Stimulated activated CD8-positive, alpha-beta memory T cell treated with anti-CD3 and anti-CD28 coated beads, Interleukin-2, amount 100 ng/mL, for 48 hours (primary cell): ENCODE results near the gene PTTG1IP.
"Not testable (repeated sequence)": the region's sequence is repeated elsewhere in the genome, so short reads cannot be mapped to it uniquely, and the experiment has no call there.

Source experiments
- DNase-seq, 2 donors: peaks; one replicate each; pipeline ENCODE4 v3.0.0-alpha.2; 2020; ENCODE audit warnings: low read depth in 2 of 2

PTTG1IP gene

GRCh38 chr21:44873356-44874239 is at the start of gene PTTG1IP:
PTTG1IP (minus strand) TSS chr21:44873690; CDS start chr21:44873616, 74 bp downstream.
- peak; percentile 99 to 100 for DNase-seq

- no peak for DNase-seq
Measured at GRCh38 chr21:44921928-44922327, 48.4 kb upstream of the PTTG1IP start.

- DNase-seq, result peak; percentile 62 to 64
Measured at GRCh38 chr21:44920694-44921604, 47.5 kb upstream of the PTTG1IP start, which contains the start of gene ITGB2. ITGB2 (minus strand) TSS chr21:44920899; CDS start chr21:44910782, 10,117 bp downstream.

GRCh38 chr21:44919913-44920693 is 46.6 kb upstream of the PTTG1IP start:
- no peak for DNase-seq

- DNase-seq, result no peak
Measured at GRCh38 chr21:44919111-44919912, 45.8 kb upstream of the PTTG1IP start.

GRCh38 chr21:44918581-44919033 is 45.1 kb upstream of the PTTG1IP start:
- no peak for DNase-seq

GRCh38 chr21:44918107-44918470 is 44.6 kb upstream of the PTTG1IP start:
- DNase-seq, result no peak

GRCh38 chr21:44917446-44918106 is 44.1 kb upstream of the PTTG1IP start:
- no peak for DNase-seq

GRCh38 chr21:44916965-44917364 is 43.5 kb upstream of the PTTG1IP start:
- DNase-seq, result no peak

- DNase-seq, result peak in 1 of 2 donors; percentile 57
Measured at GRCh38 chr21:44914176-44914874, 40.8 kb upstream of the PTTG1IP start.

GRCh38 chr21:44913425-44914175 is 40.1 kb upstream of the PTTG1IP start:
- no peak for DNase-seq

- not testable (repeated sequence) for DNase-seq
Measured at GRCh38 chr21:44912506-44913412, 39.3 kb upstream of the PTTG1IP start.

GRCh38 chr21:44912158-44912473 is 38.6 kb upstream of the PTTG1IP start:
- no peak for DNase-seq

- DNase-seq, result no peak
Measured at GRCh38 chr21:44911384-44912157, 38.1 kb upstream of the PTTG1IP start.

- DNase-seq, result no peak
Measured at GRCh38 chr21:44911068-44911383, 37.5 kb upstream of the PTTG1IP start.

GRCh38 chr21:44910229-44911067 is 37.0 kb upstream of the PTTG1IP start:
- no peak for DNase-seq
